D341Med (cell line): ENCODE data around the gene TBXA2R.
"Not testable (repeated sequence)": the region's sequence is repeated elsewhere in the genome, so short reads cannot be mapped to it uniquely, and the experiment has no call there.

Experiments
- DNase-seq: peaks from one replicate; pipeline ENCODE4 v3.0.0; 2012; ENCODE audit warnings: low spot score

TBXA2R gene

DNA sequence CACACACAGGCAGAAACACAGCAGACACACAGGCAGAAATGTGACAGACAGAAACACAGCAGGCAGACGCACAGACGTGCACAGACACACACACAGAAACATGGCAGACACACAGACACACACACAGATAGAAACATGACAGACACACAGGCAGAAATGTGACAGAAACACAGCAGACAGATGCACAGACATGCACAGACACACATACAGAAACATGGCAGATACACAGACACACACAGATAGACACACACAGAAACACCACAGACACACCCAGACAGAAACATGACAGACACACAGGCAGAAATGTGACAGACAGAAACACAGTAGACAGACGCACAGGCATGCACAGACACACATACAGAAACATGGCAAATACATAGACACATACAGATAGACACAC is 1.3 kb downstream of the TBXA2R start:
- DNase-seq, result no peak

DNA sequence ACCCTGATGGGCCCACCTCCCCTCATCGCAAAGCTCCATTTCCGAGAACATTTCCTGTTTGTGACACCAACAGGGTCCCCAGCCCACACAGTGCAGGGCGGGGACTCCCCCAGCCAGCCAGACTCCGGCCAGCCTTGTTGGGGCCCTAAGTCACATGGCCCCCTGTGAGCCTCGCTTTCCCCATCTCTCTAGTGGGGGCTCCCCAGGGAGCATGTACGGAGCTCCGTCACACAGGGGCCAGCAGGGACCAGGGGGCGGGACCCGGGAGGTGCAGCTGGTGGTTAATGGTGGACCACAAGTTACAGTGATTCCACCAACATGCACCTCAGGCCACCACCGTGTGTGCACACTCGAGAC is 1.7 kb downstream of the TBXA2R start:
- no peak for DNase-seq

DNA sequence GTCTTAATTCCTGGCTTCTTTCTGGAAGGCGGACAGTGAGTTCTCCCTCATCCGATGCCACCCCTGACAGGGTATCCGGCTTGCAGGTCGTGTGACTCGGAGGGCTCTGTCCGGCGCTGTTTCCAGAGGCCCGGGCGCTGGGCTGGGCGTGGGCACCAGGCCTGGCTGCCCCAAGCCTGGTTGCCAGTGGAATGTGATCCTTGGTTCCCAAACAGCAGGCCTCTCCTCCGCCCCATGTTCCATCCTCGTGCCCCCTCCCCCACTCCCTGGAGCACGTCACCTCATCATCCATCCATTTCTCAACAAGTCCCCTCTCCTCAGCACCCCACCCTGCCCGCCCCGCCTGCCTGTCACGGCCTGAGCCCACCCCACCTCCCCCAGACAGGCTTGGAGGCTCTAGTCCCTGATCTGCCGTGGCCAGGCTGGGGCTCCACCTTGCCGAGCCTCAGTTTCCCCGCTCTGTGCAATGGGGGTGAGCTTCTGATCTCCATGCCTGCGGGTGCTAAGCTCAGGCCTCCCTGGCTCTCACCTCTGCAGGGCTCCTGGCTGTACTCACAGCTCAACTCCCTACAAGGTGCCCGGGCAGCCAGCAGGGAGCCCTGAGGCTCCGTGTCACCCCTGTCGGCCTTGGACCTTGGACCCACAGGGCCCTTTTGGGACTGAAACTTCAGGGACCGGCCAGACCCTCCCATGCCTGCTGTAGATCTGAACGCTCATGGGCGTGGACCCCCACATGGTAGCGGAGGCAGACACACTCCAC is 2.3 kb downstream of the TBXA2R start:
- no peak for DNase-seq

DNA sequence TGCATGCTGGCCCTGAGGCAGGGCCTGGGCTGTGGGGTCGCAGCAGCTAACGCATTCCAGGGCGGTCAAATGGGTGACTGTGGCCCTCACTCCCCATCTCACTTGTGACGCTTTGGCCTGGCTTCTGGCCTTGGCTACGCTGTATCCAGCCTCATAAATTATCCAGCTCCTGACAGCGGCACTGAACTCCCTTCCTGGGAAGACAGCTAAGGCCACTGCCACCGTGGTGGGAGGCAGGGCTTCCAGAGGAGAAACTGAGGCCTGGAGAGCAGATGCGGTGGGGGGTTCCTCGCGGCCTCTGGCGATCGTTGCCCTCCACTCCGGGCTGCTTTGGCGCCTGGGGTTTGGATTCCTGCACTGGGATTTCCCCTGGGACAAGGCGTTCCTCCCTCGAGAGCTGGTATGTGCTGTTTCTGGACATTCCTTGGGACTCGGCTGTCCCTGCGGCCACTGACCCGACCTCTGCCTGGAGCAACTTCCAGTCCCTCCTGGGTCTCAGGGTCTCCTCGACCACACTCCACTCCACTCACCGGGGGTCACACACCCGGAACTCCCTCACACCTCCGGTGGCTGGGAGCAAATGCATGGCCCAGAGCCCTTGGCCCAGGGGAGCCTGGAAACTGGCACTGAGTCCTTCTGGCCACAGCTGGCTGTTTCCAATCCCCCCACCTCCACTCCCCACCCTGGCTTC is 3.4 kb downstream of the TBXA2R start:
- no peak for DNase-seq

DNA sequence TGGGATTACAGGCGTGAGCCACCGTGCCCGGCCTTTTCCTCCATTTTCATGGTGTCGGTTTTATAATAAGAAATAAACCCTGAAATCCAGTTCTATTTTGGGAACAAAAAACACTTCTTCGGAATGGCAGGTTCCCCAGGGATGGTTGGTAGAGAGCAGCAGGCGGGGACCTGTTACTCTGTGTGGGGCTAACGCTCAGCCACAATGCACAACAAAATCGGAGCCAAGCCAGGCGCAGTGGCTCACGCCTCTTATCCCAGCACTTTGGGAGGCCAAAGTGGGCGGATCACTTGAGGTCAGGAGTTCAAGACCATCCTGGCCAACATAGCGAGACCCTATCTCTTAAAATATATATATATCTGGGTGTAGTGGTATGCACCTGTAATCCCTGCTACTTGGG is 5.7 kb downstream of the TBXA2R start:
- no peak for DNase-seq

DNA sequence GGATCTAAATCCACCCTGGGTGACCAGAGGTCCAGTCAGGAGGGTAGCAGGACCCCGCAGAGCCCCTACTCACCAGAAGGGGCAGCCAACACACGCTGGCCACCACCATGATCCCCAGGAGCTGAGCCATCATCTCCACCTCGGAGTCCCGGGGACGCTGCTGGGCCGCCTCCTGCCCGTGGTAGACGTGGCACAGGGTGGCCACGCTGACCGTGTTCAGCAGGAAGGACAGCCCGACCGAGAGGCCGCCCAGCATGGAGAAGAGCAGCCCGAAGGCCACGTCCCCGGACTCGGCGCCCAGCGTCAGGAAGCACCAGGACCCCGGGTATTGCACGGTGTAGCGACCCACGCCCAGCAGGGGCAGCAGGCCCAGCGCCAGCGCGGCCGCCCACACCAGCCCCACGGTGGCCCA is 6.9 kb downstream of the TBXA2R start:
- DNase-seq, result no peak

DNA sequence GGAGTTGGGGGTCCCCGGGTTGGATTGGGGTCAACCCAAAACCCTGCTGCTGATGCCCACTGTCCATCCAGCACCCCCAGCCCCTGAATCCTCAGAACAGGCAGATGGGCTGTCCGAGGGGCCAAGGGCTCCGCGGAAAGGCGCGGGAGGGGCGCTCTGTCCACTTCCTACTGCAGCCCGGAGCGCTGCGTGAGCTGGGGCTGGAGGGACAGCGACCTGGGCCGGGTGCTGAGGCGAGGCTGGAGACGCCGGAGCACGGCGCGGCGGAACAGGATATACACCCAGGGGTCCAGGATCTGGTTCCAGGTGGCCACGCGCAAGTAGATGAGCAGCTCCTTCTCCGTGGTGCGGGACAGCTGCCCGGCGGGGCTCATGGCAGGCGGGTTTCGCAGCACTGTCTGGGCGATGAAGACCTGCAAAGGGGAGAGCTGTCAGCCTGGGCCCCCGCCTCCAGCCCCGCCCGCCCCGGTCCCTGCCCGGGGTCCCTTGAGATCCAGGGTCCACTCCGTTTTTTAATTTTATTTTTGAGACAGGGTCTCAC is 11.1 kb downstream of the TBXA2R start:
- DNase-seq, result no peak

DNA sequence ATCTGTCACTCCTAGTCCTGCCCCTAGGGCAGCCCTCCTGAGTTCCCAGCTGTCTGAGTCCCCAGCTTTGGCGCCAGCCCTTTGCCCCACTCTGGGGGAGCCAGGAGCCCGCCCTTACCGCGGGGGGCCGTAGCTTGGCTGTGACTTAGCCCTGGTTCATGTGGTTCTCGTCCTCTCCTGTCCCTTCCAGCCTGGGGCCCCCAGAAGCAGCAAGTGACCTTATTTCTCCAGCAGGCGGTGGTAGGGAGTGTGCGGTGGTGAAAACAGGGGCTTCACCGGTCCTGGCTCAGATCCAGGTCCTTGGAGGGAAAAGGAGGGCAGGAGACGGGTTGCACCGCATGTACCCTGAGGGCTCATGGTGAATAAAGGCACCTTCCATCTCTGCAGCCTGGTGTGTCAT is 13.5 kb downstream of the TBXA2R start:
- no peak for DNase-seq

DNA sequence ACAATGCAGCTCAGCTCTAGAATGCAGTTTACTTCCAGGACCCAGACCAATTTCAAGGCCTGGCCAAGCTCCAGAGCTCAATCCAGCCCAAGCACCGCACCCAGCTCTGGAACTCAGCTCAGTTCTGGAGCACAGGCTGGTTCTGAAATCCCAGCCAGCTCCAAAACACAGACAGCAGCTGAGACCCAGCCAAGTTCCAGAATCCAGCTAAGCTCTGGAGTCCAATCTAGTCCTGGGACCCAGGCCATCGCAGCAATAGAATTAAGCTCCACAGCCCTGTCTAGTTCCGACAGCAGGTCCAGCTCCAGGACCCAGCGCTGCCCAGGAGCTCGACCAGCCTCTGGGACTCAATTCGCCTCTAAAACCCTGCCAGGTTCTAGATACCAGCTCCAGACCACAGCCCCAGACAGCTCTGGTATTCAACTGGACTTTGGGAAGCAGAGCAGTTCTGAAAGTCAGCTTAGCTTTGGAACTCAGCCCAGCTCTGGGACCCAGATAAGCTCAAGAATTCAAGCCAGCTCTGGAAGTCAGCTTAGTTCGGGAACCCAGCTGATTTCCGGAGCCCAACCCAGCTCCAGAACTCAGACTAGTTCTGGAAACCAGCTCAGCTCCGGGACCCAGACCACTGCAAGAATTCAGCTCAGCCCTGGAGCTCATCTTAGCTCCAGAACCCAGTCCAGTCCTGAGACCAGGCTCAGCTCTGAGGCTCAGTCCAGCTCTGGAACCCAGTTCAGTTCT is 14.6 kb downstream of the TBXA2R start:
- no peak for DNase-seq

DNA sequence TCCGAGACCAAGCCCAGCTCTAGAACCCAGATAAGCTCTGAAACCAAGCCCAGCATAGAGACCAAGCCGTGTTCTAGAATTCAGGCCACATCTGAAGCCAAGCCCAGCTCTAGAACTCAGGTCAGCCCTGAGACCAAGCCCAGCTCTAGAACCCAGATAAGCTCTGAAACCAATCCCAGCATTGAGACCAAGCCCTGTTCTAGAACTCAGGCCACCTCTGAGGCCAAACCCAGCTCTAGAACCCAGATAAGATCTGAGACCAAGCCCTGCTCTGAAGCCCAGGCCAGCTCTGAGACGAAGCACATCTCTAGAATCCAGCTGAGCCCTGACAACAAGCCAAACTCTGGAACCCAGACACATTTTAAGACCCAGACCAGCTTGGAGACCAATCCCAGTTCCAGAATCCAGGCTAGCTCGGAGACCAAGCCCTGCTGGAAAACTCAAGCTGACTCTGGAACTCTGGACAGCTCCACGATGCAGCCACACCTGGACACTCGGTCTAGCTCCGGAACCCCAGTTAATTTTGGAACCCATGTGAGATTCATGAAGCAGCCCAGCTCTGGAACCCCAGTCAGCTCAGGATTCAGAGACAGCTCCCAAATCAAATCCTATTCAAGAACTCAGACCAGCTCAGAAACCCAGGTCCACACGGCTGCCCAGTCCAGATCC is 15.6 kb downstream of the TBXA2R start:
- DNase-seq, result no peak

DNA sequence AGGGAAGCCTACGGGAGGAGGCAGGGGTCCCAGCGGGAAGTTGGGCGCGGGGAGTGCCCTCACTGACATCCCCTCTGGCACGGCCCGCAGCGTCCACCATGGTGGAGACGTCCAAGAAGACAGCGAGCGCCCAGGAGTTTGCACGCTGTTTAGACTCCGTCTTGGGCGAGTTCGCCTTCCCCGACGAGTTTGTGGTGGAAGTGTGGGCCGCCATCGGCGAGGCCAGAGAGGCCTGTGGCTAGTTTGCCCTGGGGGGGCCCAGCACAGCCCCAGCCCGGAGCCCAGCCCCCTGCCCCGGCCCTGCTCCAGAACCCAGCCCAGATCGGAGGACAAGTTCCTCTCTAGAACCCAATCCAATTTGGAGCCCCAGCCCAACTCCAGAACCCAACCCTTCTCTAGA is 16.7 kb downstream of the TBXA2R start:
- no peak for DNase-seq

DNA sequence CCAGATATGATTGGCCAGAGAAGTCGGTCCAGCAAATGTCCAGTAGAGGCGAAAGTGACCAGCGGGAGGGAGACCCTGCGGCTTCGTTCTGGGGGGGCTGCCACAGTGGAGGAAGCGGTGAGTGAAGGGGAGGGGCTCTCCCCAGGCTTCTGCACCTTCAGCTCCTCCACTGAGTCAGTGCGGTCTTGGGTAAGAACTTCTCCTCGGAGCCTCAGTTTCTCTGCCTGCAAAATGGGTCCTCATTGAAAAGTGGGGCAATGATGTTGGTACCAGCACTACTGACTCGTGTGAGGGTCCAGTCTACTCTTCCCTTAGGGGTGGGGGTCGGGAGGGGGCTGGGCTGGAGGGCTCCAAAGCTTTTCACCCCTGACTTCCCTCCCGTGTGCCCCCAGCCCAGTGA is 17.2 kb downstream of the TBXA2R start:
- DNase-seq, result no peak

DNA sequence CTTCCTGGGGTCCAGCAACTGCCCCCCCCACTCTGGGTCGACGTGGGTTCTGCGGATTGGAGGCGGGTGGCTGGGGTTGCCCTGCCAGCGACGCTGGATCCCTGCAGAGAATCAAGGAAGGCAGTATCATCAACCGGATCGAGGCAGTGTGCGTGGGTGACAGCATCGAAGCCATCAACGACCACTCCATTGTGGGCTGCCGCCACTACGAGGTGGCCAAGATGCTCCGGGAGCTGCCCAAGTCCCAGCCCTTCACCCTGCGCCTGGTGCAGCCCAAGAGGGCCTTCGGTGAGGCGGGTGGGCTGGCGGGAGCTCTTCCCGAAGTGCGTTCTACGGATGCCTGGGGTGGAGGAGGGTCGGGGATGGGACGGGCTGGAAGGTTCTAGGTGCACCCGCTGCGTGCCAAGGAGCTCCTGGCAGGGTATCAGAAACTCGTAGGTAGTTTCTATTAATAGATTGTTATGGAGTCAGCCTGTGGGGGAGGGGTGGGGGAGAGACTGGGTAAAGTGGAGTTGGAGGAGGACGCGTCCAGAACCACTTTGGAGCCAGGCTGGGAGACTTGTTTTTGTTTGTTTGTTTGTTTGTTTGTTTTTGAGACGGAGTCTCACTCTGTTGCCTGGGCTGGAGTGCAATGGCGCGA is 19.8 kb downstream of the TBXA2R start:
- peak; percentile 53 for DNase-seq

DNA sequence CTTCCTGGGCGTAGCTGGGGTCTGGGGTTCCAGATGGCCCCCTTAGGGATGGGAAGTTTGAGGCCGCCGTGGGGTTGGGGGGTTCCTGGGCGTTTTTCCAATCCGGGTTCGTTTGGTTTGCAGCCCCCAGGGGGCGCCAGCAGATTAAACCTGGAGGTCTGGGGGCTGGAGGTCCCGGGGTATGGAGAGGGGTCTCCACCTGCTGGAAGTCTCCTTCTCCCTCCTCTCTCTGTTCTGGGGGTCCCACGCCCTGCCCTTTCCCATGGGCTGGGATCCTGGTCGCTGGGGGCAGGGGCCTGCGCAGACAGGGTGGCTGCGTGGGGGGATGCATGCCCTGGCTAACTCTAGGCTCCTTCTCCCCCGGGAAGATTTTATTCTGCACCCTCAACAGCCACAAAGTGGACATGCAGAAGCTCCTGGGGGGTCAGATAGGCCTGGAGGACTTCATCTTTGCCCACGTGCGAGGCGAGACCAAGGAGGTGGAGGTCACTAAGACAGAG is 20.5 kb downstream of the TBXA2R start:
- peak; percentile 82 for DNase-seq

DNA sequence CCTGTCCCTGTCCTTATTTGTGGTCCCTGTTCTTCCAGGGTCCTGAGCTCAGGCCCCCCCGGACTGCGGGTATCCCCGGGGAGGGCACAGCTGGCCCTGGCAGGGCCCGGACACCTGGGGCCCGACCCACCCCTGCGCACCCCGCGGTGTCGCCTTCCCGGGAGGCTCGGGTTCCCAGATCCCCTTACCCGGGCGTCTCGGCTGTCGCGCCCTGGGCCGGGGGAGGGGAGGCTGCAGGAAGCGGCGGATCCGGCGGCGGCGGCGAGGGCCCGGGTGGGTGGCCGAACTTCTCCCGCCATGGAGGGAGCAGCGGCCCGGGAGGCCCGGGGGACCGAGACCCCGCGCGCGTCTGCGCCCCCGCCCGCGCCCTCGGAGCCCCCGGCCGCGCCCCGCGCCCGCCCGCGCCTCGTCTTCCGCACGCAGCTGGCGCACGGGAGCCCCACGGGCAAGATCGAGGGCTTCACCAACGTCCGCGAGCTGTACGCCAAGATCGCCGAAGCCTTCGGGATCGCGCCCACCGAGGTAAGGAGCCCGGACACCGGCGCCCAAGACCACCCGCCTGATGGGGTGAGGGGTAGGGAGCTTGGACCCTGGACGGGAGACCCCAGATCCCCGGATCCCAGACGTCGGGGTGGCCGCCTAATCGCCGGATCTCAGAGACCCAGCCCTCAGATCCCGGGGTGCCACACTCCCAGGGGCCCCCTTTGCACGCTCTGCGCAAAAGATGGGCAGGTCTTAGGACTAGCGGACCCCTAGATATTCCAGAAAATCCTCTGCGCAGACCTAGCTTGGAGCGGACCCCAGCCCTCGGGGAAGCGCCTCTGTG is 21.2 kb downstream of the TBXA2R start, which contains the start of gene GIPC3:
Gene GIPC3, plus strand, starts transcription at position 178 of the 826 bp plus-strand sequence. Its CDS starts 120 bp downstream, at position 298.
- DNase-seq, result peak; percentile 65

DNA sequence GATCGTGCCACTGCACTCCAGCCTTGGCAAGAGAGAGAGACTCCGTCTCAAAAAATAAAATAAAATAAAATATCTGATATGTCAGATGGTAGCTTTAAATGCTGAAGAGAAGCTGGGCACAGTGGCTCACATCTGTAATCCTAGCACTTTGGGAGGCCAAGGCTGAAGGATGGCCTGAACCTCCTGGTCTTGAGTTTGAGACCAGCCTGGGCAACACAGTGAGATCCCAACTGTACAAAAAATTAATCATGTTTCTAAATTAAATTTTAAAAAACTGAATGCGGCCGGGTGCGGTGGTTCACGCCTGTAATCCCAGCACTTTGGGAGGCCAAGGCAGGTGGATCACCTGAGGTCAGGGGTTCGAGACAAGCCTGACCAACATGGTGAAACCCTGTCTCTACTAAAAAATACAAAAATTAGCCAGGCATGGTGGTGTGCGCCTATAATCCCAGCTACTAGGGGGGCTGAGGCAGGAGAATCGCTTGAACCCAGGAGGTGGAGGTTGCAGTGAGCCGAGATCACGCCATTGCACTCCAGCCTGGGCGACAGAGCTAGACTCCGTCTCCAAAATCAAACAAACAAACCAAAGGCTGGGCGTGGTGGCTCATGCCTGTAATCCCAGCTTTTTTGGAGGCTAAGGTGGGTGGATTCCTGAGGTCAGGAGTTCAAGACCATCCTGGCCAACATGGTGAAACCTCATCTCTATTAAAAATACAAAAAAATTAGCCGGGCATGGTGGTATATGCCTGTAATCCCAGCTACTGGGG is 22.5 kb downstream of the TBXA2R start:
- not testable (repeated sequence) for DNase-seq

DNA sequence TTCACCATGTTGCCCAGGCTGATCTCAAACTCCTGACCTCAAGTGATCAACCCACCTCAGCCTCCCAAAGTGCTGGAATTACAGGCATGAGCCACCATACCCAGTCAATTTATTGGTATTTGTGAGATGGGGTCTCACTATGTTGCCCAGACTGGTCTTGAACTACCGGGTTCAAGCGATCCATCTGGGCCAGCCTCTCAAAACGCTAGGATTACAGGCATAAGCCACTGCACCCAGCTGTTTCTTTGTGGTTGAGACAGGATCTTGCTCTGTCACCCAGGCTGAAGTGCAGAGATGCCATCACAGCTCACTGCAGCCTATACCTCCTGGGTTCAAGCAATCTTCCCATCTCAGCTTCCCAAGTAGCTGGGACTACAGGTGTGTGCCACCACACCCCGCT is 24.9 kb downstream of the TBXA2R start:
- not testable (repeated sequence) for DNase-seq

DNA sequence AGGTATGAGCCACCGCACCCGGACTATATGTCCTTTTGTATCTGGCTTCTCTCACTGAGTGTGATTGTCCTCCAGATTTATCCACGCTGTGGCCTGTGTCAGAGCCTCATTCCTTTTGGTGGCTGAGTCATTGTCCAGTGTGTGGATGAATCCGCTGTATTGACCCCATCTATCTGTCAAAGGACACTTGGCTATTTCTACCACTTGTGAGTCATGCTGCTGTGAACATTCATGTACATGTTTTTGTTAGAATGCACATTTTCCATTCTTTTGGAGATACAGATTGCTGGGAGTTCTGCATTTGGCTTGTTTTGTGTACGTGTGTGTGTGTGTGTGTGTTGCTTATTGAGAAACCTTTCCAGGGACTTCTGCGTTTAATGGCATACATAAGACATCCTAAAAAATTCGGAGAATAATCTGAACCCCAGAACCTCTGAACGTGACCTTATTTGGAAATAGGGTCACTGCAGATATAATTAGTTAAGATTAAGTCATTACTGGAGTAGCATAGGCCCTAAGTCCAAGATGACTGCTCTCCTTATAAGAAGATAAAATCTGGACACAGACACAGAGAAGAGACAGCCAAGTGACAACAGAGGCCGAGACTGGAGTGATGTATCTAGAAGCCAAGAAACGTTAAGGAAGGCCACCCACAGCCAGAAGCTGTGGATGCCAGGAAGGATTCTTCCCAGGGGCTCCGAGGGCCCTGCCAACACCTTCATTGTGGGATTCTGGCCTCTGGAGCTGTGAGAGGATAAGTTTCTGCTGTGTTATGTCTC is 26.3 kb downstream of the TBXA2R start:
- no peak for DNase-seq

DNA sequence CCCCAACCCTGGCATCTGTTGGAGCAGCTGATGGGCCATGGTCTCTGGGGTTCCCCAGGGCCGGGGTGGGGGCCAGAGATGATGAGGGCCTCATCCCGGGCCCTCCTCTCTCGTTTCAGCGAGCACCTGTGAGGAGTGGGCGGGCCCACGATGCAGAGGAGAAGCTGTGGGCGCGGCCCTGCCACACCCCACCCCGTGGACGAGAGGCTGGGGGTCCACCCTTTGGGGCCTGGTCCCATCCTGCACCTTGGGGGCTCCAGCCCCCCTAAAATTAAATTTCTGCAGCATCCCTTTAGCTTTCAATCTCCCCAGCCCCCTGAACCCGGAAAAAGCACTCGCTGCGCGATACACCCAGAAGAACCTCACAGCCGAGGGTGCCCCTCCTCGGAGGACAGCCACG is 28.3 kb downstream of the TBXA2R start:
- no peak for DNase-seq
